DND-41 (cell line): Measurements from ENCODE around the gene TNFRSF14.

Experiments used
- EZH2 ChIP-seq: IDR thresholded peaks from 3 replicates; pipeline ENCODE4 v1.6.1; 2012; ENCODE audit warnings: borderline replicate concordance, low read depth, mild to moderate bottlenecking, moderate library complexity, low read length, inconsistent platforms; ENCODE audit not compliant: severe bottlenecking
- TF ChIP-seq, protein P1 (sequence below): IDR thresholded peaks from 2 replicates; pipeline ENCODE4 v1.5.1; 2012; ENCODE audit warnings: borderline replicate concordance, low read length, moderate library complexity, mild to moderate bottlenecking; ENCODE audit not compliant: poor library complexity, severe bottlenecking; ENCODE audit errors: extremely low read depth

DNA sequence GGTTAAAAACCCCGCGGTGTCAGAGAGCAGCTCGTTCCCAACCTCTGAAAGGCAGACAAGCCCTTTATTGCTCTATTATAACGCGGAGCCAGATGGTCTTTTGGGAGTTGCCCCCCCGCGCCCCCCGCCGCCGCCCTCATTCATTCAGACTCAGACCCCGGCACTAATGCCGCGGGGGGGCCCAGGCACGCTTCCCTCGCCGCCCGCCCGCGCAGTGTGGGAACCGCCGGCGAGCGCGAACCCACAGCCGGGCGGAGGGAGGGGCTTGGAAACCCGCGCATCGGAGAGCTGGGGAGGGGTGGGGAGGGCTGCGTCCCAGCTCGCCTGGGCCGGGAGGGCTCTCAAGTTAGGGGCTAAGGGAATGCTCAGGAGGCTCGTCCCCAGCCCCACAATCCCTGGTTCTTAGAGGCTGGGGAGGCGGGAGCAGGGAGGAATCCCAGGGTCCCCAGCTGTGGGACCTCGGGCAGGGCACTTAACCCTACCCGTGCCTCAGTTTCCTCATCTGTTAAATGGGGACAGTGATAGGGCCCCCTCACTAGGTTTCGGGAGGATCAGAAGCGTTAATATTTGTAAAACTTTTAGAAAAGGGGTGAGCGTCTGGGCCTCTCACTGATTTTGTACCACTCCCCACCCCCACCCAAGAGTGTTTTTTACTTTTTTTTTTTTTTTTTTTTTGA, 15.2 kb upstream of the TNFRSF14 start:
- TF ChIP-seq EZH2, result no peak
- TF ChIP-seq, protein P1, sequence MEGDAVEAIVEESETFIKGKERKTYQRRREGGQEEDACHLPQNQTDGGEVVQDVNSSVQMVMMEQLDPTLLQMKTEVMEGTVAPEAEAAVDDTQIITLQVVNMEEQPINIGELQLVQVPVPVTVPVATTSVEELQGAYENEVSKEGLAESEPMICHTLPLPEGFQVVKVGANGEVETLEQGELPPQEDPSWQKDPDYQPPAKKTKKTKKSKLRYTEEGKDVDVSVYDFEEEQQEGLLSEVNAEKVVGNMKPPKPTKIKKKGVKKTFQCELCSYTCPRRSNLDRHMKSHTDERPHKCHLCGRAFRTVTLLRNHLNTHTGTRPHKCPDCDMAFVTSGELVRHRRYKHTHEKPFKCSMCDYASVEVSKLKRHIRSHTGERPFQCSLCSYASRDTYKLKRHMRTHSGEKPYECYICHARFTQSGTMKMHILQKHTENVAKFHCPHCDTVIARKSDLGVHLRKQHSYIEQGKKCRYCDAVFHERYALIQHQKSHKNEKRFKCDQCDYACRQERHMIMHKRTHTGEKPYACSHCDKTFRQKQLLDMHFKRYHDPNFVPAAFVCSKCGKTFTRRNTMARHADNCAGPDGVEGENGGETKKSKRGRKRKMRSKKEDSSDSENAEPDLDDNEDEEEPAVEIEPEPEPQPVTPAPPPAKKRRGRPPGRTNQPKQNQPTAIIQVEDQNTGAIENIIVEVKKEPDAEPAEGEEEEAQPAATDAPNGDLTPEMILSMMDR, result no peak
